ENCODE results near the gene TBL1X. TPM values are rescaled to one million over a fixed set of nuclear protein-coding genes. Genes with fewer than 3 reads are reported as not detected.
"Not testable (repeated sequence)": the region's sequence is repeated elsewhere in the genome, so short reads cannot be mapped to it uniquely, and the experiment has no call there.

TBL1X gene
- polyA plus RNA-seq, 1 donor (not counting 4 experiments of a cell fraction or from before 2014, with no cell fraction given): 2.2 TPM

DNA sequence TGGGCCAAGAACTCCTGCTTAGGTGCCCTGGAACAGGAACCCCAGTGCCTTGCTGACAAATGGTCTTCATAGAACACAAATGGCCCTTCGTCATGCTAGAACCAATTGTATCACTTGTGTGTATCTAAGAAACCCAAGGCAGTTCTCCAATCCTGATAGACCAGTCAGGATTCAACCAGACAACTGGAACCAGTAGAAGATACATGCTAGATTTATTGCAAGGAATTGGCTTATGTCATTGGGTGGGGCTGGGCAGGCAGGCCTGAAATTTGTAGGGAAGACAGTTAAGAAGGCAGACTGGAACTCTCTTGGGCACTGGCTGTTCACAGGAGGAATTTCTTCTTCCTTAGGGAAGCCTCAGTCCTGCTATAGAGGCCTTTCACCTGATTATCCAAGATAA, 17.0 kb upstream of the TBL1X start:
- Histone ChIP-seq H3K36me3 (ENCODE audit: control insufficient read depth in 2 of 2, extremely low read depth in 1 of 2, insufficient read depth in 2 of 2, low read length in 2 of 2) (no peaks in the 10 kb centered on the region), H3K4me1 (ENCODE audit: control insufficient read depth, extremely low read depth, insufficient read depth, low read length) (peaks cover 4% of the 10 kb centered on the region), H4K20me1 (ENCODE audit: control insufficient read depth, extremely low read depth, insufficient read depth, low read length) (no peaks in the 10 kb centered on the region), H3K27ac (ENCODE audit: control insufficient read depth, insufficient read depth, low read length) (no peak overlapping the region), H3K4me3 (ENCODE audit: control insufficient read depth in 2 of 3, extremely low read depth in 1 of 3, insufficient read depth in 2 of 3, low read depth in 1 of 3, low read length in 3 of 3) (no peak overlapping the region), H3K4me2 (ENCODE audit: control insufficient read depth, extremely low read depth, insufficient read depth, low read depth, low read length) (no peak overlapping the region), H3K9me1 (ENCODE audit: control insufficient read depth, extremely low read depth, insufficient read depth, low read length) (no peaks in the 10 kb centered on the region), H2AFZ (ENCODE audit: control insufficient read depth, low read length) (no peak overlapping the region), H3K9me3 (ENCODE audit: control insufficient read depth, low read depth, low read length) (no peaks in the 10 kb centered on the region), H3K79me2 (ENCODE audit: control insufficient read depth, insufficient read depth, low read length) (no peaks in the 10 kb centered on the region), H3K9ac (ENCODE audit: control insufficient read depth, extremely low read depth, insufficient read depth, low read length) (no peak overlapping the region), H3K27me3 (ENCODE audit: control insufficient read depth, extremely low read depth, insufficient read depth, low read length) (no peaks in the 10 kb centered on the region)
- TF ChIP-seq, protein P1, sequence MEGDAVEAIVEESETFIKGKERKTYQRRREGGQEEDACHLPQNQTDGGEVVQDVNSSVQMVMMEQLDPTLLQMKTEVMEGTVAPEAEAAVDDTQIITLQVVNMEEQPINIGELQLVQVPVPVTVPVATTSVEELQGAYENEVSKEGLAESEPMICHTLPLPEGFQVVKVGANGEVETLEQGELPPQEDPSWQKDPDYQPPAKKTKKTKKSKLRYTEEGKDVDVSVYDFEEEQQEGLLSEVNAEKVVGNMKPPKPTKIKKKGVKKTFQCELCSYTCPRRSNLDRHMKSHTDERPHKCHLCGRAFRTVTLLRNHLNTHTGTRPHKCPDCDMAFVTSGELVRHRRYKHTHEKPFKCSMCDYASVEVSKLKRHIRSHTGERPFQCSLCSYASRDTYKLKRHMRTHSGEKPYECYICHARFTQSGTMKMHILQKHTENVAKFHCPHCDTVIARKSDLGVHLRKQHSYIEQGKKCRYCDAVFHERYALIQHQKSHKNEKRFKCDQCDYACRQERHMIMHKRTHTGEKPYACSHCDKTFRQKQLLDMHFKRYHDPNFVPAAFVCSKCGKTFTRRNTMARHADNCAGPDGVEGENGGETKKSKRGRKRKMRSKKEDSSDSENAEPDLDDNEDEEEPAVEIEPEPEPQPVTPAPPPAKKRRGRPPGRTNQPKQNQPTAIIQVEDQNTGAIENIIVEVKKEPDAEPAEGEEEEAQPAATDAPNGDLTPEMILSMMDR (optimal IDR thresholded peaks at IDR 0.05 in 1 of 3, IDR thresholded peaks at IDR 0.05 in 1 of 3, conservative IDR thresholded peaks at IDR 0.05 in 1 of 3; ENCODE audit: extremely low read depth in 1 of 3, insufficient read depth in 2 of 3, low read length in 3 of 3): no peak
- no peak for TF ChIP-seq EZH2 (IDR thresholded peaks at IDR 0.05; ENCODE audit: low read length)
- dilution Hi-C loops (cut with MboI; ENCODE audit: extremely low pct_ligation_motif_present, low sequenced_read_pairs): no loop called here
- FAIRE-seq (no peak), DNase-seq (ENCODE audit: low read depth, low spot score) (no peak)

DNA sequence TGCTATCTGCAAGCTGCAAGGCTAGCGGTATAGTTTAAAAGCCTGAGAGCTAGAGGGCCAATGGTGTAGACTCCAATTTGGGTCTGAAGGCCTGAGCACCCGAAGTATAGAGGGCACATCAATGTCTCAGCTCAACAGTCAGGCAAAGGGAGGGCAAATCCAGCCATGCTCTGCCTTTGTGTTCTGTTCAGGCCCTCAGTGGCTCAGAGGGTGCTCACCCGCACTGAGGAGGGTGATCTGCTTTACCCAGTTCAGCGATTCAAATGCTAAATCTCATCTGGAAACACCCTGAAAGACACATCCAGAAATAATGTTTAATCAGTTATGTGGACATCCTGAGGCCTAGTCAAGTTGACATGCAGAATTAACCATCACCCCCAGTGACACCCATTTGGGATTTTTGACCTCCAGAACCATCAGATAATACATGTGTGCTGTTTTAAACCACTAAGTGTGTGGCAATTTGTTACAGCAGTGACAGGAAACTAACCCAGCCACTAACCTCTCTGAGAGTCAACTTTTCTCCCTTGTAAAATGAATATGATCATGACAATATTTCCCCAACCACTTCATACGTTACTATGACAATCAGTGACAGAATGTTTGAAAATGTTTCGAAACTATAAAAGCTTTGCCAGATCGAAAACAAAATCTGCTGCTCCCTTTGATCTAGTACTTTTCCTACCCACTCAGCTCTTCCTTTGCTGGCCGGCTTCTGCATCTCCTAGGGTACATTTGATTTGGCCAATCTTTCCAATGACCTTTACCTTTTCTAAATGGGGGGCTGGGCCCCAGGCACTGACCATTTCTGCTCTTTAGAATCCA, 8.4 kb upstream of the TBL1X start:
- no peaks in the 10 kb centered on the region for H3K36me3 ChIP-seq (ENCODE audit: control insufficient read depth in 2 of 2, extremely low read depth in 1 of 2, insufficient read depth in 2 of 2, low read length in 2 of 2)
- H3K9ac ChIP-seq (ENCODE audit: control insufficient read depth, extremely low read depth, insufficient read depth, low read length): no peak overlapping the region
- H3K79me2 ChIP-seq (ENCODE audit: control insufficient read depth, insufficient read depth, low read length): no peaks in the 10 kb centered on the region
- no peaks in the 10 kb centered on the region for H4K20me1 ChIP-seq (ENCODE audit: control insufficient read depth, extremely low read depth, insufficient read depth, low read length)
- no peaks in the 10 kb centered on the region for H3K9me1 ChIP-seq (ENCODE audit: control insufficient read depth, extremely low read depth, insufficient read depth, low read length)
- DNase-seq (ENCODE audit: low read depth, low spot score) (no peak), FAIRE-seq (no peak)
- no peaks in the 10 kb centered on the region for H3K9me3 ChIP-seq (ENCODE audit: control insufficient read depth, low read depth, low read length)
- H3K27ac ChIP-seq (ENCODE audit: control insufficient read depth, insufficient read depth, low read length): no peak overlapping the region
- no peak overlapping the region for H2AFZ ChIP-seq (ENCODE audit: control insufficient read depth, low read length)
- no peak overlapping the region for H3K4me3 ChIP-seq (ENCODE audit: control insufficient read depth in 2 of 3, extremely low read depth in 1 of 3, insufficient read depth in 2 of 3, low read depth in 1 of 3, low read length in 3 of 3)
- dilution Hi-C loops (cut with MboI; ENCODE audit: extremely low pct_ligation_motif_present, low sequenced_read_pairs): no loop called here
- H3K4me2 ChIP-seq (ENCODE audit: control insufficient read depth, extremely low read depth, insufficient read depth, low read depth, low read length): no peak overlapping the region
- no peak for TF ChIP-seq EZH2 (IDR thresholded peaks at IDR 0.05; ENCODE audit: low read length)
- TF ChIP-seq, protein P1 (optimal IDR thresholded peaks at IDR 0.05 in 1 of 3, IDR thresholded peaks at IDR 0.05 in 1 of 3, conservative IDR thresholded peaks at IDR 0.05 in 1 of 3; ENCODE audit: extremely low read depth in 1 of 3, insufficient read depth in 2 of 3, low read length in 3 of 3): no peak
- H3K4me1 ChIP-seq (ENCODE audit: control insufficient read depth, extremely low read depth, insufficient read depth, low read length): no peaks in the 10 kb centered on the region
- no peaks in the 10 kb centered on the region for H3K27me3 ChIP-seq (ENCODE audit: control insufficient read depth, extremely low read depth, insufficient read depth, low read length)

DNA sequence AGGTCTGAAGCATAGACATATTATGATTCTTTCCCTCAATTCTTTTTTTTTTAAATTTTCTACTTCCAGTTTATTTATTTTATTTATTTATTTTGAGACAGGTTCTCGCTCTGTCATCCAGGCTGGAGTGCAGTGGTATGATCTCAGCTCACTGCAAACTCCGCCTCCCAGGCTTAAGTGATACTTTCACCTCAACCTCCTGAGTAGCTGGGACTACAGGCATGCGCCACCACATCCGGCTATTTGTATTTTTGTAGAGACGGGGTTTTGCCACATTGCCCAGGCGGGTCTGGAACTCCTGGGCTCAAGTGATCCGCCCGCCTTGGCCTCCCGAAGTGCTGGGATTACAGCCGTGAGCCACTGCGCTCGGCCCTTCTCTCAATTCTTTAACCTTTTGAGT, 6.8 kb upstream of the TBL1X start:
- H3K27ac ChIP-seq (ENCODE audit: control insufficient read depth, insufficient read depth, low read length); H3K4me3 ChIP-seq (ENCODE audit: control insufficient read depth in 2 of 3, extremely low read depth in 1 of 3, insufficient read depth in 2 of 3, low read depth in 1 of 3, low read length in 3 of 3); FAIRE-seq; H3K9me1 ChIP-seq (ENCODE audit: control insufficient read depth, extremely low read depth, insufficient read depth, low read length); H3K79me2 ChIP-seq (ENCODE audit: control insufficient read depth, insufficient read depth, low read length); dilution Hi-C loops (cut with MboI; ENCODE audit: extremely low pct_ligation_motif_present, low sequenced_read_pairs); H3K36me3 ChIP-seq (ENCODE audit: control insufficient read depth in 2 of 2, extremely low read depth in 1 of 2, insufficient read depth in 2 of 2, low read length in 2 of 2); H4K20me1 ChIP-seq (ENCODE audit: control insufficient read depth, extremely low read depth, insufficient read depth, low read length); H3K9me3 ChIP-seq (ENCODE audit: control insufficient read depth, low read depth, low read length); H3K9ac ChIP-seq (ENCODE audit: control insufficient read depth, extremely low read depth, insufficient read depth, low read length); H2AFZ ChIP-seq (ENCODE audit: control insufficient read depth, low read length); H3K4me2 ChIP-seq (ENCODE audit: control insufficient read depth, extremely low read depth, insufficient read depth, low read depth, low read length); H3K27me3 ChIP-seq (ENCODE audit: control insufficient read depth, extremely low read depth, insufficient read depth, low read length); DNase-seq (ENCODE audit: low read depth, low spot score); H3K4me1 ChIP-seq (ENCODE audit: control insufficient read depth, extremely low read depth, insufficient read depth, low read length): not testable (repeated sequence)

All from keratinocyte (primary cell).